Measurements from ENCODE around the gene RBM20.

DNA sequence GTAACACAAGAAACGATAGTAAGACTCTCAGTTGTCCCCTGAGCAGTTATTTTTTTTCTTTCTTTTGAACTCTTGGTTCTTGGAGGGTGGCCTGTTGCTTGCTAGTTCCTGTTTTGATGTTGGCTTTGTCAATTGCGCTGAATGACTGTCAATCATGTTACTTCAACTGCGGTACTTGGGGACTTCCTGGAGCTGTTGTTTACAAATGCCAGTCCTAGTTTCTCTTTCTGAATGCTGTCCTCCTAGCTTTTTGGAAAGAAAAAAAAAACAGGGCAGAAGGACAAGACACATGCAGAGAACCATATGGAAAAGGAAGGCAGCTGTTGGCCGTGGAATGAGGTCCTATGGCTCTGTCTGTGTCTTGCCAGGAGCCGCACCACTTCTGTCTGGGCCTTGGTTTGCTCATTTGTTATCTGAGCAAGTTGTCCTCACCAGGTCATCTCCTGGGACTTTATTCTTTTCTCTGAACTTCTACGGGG, 220.6 kb downstream of the RBM20 start:
- TF ChIP-seq POLR2A (IDR thresholded peaks at IDR 0.05) (no peak), CTCF (IDR thresholded peaks at IDR 0.05) (no peak), POLR2AphosphoS5 (IDR thresholded peaks at IDR 0.05) (no peak)

Measured in suprapubic skin (tissue), 4 donors.